GM12878 (cell line): ENCODE measurements around the gene OR9Q1. TPM values are rescaled to one million over a fixed set of nuclear protein-coding genes. Genes with fewer than 3 reads are reported as not detected.

Source experiments
- ATAC-seq: fragments of 200-7000 bp; cut with Tn5 transposase; 3 replicates; pipeline ENCODE4 v1.9.1; 2020; ENCODE audit warnings: mild to moderate bottlenecking, moderate library complexity
- BruUV-seq: library from RNA; stranded (reverse); fragments of 400-500 nt; replicated peaks from 2 replicates; lab custom pipeline; 2021; lab: Mats Ljungman, UMichigan
- CTCF ChIA-PET: fragments of 300-600 bp; sonication (Branson Sonifier 250); formaldehyde crosslinking; extraction: SDS; loops from one replicate; lab custom pipeline; 2021; ENCODE audit warnings: inconsistent platforms; lab: Yijun Ruan, JAX
- POLR2A ChIA-PET: fragments of 350-600 bp; formaldehyde crosslinking; extraction: SDS; loops from one replicate; lab custom pipeline; 2021; ENCODE audit warnings: inconsistent platforms; lab: Charles Lee
- RAD21 ChIA-PET: fragments of 300-600 bp; sonication (Branson Sonifier 250); formaldehyde crosslinking; loops from one replicate; lab custom pipeline; 2023; ENCODE audit warnings: antibody characterized with exemption; ENCODE audit not compliant: unreplicated experiment; lab: Charles Lee
- SMC1A ChIA-PET: fragments of 300-600 bp; sonication (Branson Sonifier 250); formaldehyde crosslinking; loops from one replicate; lab custom pipeline; 2023; ENCODE audit not compliant: unreplicated experiment, uncharacterized antibody; lab: Charles Lee
- DNase-seq: peaks from one replicate; pipeline ENCODE4 v3.0.0-alpha.2; 2011; ENCODE audit warnings: low read depth, low spot score
- FAIRE-seq: peaks from 3 replicates; lab custom pipeline; 2011; peaks lifted over from hg19 to GRCh38; lab: Jason Lieb, UNC
- H2AFZ ChIP-seq: 2 replicates; pipeline ENCODE4 v1.6.0; 2011; ENCODE audit warnings: low read depth, low read length, control low read depth; ENCODE audit not compliant: control insufficient read depth
- H3K27ac ChIP-seq: 2 replicates; pipeline ENCODE4 v1.5.1; 2011; ENCODE audit warnings: control low read depth; ENCODE audit not compliant: control insufficient read depth, insufficient read depth
- H3K27me3 ChIP-seq, 2 experiments: replicated peaks in 1 of 2; 2 replicates each; pipeline versions ENCODE4 v1.6.0 to v1.6.1; 2011; ENCODE audit warnings: low read length in 1 of 2; ENCODE audit not compliant: control insufficient read depth in 2 of 2, insufficient read depth in 2 of 2
- H3K36me3 ChIP-seq, 2 experiments: 2 replicates each; pipeline ENCODE4 v1.5.1; 2011; ENCODE audit warnings: low read length in 1 of 2; ENCODE audit not compliant: control insufficient read depth in 2 of 2, insufficient read depth in 2 of 2
- H3K4me1 ChIP-seq: 2 replicates; pipeline ENCODE4 v1.6.1; 2011; ENCODE audit warnings: mild to moderate bottlenecking, low read length, moderate library complexity, mixed read lengths; ENCODE audit not compliant: control insufficient read depth, insufficient read depth
- H3K4me2 ChIP-seq: 2 replicates; pipeline ENCODE4 v1.6.0; 2011; ENCODE audit warnings: control low read depth; ENCODE audit not compliant: control insufficient read depth, insufficient read depth
- H3K4me3 ChIP-seq: fragments of 200-600 bp; sonication (generic); 2 replicates; pipeline ENCODE4 v1.5.1; 2016
- H3K79me2 ChIP-seq: 2 replicates; pipeline ENCODE4 v1.6.0; 2011; ENCODE audit warnings: low read length; ENCODE audit not compliant: control insufficient read depth, insufficient read depth
- H3K9ac ChIP-seq: 2 replicates; pipeline ENCODE4 v1.8.0; 2011; ENCODE audit warnings: low read length, control low read depth, mixed read lengths; ENCODE audit not compliant: control insufficient read depth, insufficient read depth
- H3K9me3 ChIP-seq: replicated peaks from 3 replicates; pipeline ENCODE4 v1.5.1; 2011; ENCODE audit warnings: mild to moderate bottlenecking, low read length; ENCODE audit not compliant: control insufficient read depth, insufficient read depth
- H4K20me1 ChIP-seq: 2 replicates; pipeline ENCODE4 v1.6.0; 2011; ENCODE audit not compliant: control insufficient read depth, insufficient read depth
- CHD1 ChIP-seq: IDR thresholded peaks from 2 replicates; pipeline ENCODE4 v1.6.1; 2012; ENCODE audit warnings: low read depth, low read length, improper control_type of control experiment
- CREB1 ChIP-seq: IDR thresholded peaks from 2 replicates; pipeline ENCODE4 v1.6.1; 2012; ENCODE audit warnings: low read depth, mild to moderate bottlenecking, inconsistent platforms
- ETV6 ChIP-seq, 2 experiments: fragments of 450-650 bp in 1 of 2; IDR thresholded peaks in 1 of 2; conservative IDR thresholded peaks in 1 of 2; 2 replicates each; pipeline ENCODE4 v1.6.1; 2014; ENCODE audit warnings: antibody characterized with exemption in 1 of 2, borderline replicate concordance in 1 of 2, low read depth in 1 of 2, mild to moderate bottlenecking in 1 of 2, moderate library complexity in 1 of 2
- KLF5 ChIP-seq: fragments of 450-650 bp; IDR thresholded peaks from 2 replicates; pipeline ENCODE4 v1.6.1; 2014; ENCODE audit warnings: mild to moderate bottlenecking; ENCODE audit not compliant: partially characterized antibody
- RELB ChIP-seq: fragments of 450-650 bp; IDR thresholded peaks from 2 replicates; pipeline ENCODE4 v1.6.1; 2017; ENCODE audit warnings: low read depth, mild to moderate bottlenecking, moderate library complexity
- REST ChIP-seq: IDR thresholded peaks from 2 replicates; pipeline ENCODE4 v1.6.1; 2012; ENCODE audit warnings: mild to moderate bottlenecking, low read depth, low read length
- SKIL ChIP-seq: fragments of 450-650 bp; IDR thresholded peaks from 2 replicates; pipeline ENCODE4 v1.6.1; 2017; ENCODE audit warnings: mild to moderate bottlenecking, low read depth, inconsistent platforms; ENCODE audit not compliant: poor library complexity, severe bottlenecking
- SMAD1 ChIP-seq: fragments of 450-650 bp; IDR thresholded peaks from 2 replicates; pipeline ENCODE4 v1.6.1; 2018; ENCODE audit warnings: mild to moderate bottlenecking, low read depth; ENCODE audit not compliant: partially characterized antibody
- WGBS: methylation state at CpG from one replicate; pipeline ENCODE4 v1.1.6; 2016; ENCODE audit warnings: low lambda C conversion rate; ENCODE audit not compliant: insufficient replicate concordance, insufficient coverage; ENCODE audit errors: missing lambda C conversion rate; 5-methylcytosine and 5-hydroxymethylcytosine counted together
- in situ Hi-C: fragments of 300-500 bp; cut with MboI; formaldehyde crosslinking; loops from 9 replicates; pipeline ENCODE4 v1.14.3; 2018; ENCODE audit warnings: mixed read lengths
- intact Hi-C: fragments of 100-400 bp; cut with micrococcal nuclease; formaldehyde crosslinking; loops from one replicate; pipeline ENCODE4 v1.14.2; 2022; ENCODE audit not compliant: unreplicated experiment
- polyA plus RNA-seq, 11 experiments: library from polyadenylated mRNA; depleted of rRNA in 4 of 11; unstranded in 6 of 11; stranded (reverse) in 5 of 11; fragments of >200 nt; fragmentation: Nextera tagmentation in 4 of 11; fragmentation: Illumina TruSeq in 1 of 11; extraction: Ambion mirVana in 4 of 11; extraction: Trizol in 1 of 11; gene quantifications; 1 replicate in 1 of 11; 2 replicates in 10 of 11; pipeline versions ENCODE4 v1.2.1 to v1.2.3, GENCODE V29; 2011 to 2016; ENCODE audit warnings: inconsistent platforms in 2 of 11, missing spikeins in 2 of 11, low read depth in 1 of 11
- total RNA-seq, 4 experiments: library from RNA; depleted of rRNA in 3 of 4; stranded (reverse); fragments of >200 nt in 3 of 4; fragmentation: Illumina TruSeq in 1 of 4; extraction: Trizol in 1 of 4; gene quantifications; 2 replicates each; pipeline versions ENCODE4 v1.2.1 to v1.2.3, GENCODE V29; 2013 to 2021

Gene OR9Q1
- total and polyA plus RNA-seq, 10 of the 15 experiments (the other 5 are each of a cell fraction or from before 2014, with no cell fraction given), result not detected

DNA sequence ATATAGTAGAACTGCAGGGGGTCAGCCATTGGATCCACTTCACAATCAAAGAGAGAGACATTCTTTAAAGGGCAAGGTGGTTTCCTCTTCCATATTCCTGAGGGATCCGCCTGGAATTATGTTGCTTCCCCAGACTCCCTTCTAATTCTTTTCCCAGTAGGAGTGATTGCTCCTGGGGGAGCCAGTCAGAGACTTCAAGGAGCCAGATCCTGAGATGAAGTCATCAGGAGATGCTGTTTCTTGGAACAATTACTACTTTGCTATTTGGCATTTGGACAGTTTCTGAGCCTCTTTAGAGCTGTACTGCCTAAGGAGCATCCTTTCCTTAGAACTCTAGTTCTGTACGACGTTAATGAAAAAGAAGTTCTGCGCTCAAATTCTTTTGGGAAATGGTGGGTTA lies 163.3 kb downstream of the OR9Q1 start (continued):
- TF ChIP-seq SMAD1, result no peak
- TF ChIP-seq, all 136 proteins: peak for 0

- ChIA-PET CTCF (no interaction called here), POLR2A (no interaction called here), SMC1A (interaction anchor here (1.2 kb wide), 1 partner anchor 14 kb away, joined by 3 read pairs; no protein-coding TSS in a partner anchor)
- in situ Hi-C loops, result no loop called here
- no peak within 1 kb of the TSS for H2AFZ ChIP-seq
- H3K9me3 ChIP-seq, result no peaks in the 10 kb centered on the region
- no TSS peak for BruUV-seq
- H3K27me3 ChIP-seq, result no peaks in the 10 kb centered on the region
- no peak within 1 kb of the TSS for H3K4me3 ChIP-seq
- no peak within 1 kb of the TSS for H3K9ac ChIP-seq
- intact Hi-C loops, result no loop called here
- H4K20me1 ChIP-seq, result no peaks in the 10 kb centered on the region
- FAIRE-seq, result no peak
- no peaks in the 10 kb centered on the region for H3K4me1 ChIP-seq
- H3K36me3 ChIP-seq, result no peaks in the 10 kb centered on the region
- no peak for ATAC-seq
- H3K4me2 ChIP-seq, result no peak within 1 kb of the TSS
- H3K27ac ChIP-seq, result no peak within 1 kb of the TSS
- no peak for TF ChIP-seq SKIL
- no peak for TF ChIP-seq KLF5
- TF ChIP-seq SMAD1, result no peak
- TF ChIP-seq CREB1, result no peak
- TF ChIP-seq RELB, result no peak
- no peak for TF ChIP-seq ETV6 (conservative IDR thresholded peaks at IDR 0.05 in 1 of 2, IDR thresholded peaks at IDR 0.05 in 1 of 2; ENCODE audit: borderline replicate concordance in 1 of 2, low read depth in 1 of 2)
- no peak for TF ChIP-seq CHD1
- no peak for TF ChIP-seq REST
- TF ChIP-seq, all 136 proteins: peak for 0
- no peaks in the 10 kb centered on the region for H3K79me2 ChIP-seq
- DNase-seq, result no peak
- WGBS, result 0% methylated on average over 2 of the region's 2 CpGs
- RAD21 ChIA-PET, result no interaction called here
Observed at GRCh38 chr11:58188770-58189169, 165.1 kb downstream of the OR9Q1 start, which contains the start of gene OR9Q2. TSS of gene OR9Q2 (plus strand) at chr11:58189070. CDS start at chr11:58190491, 1,421 bp downstream.
